OCI-LY1 (cell line): ENCODE measurements around the gene HCFC1.

Source experiments
- H2AFZ ChIP-seq: fragments of 200-600 bp; sonication (generic), shearing (Covaris generic); 2 replicates; pipeline ENCODE4 v1.6.0; 2014; ENCODE audit warnings: antibody characterized with exemption, mild to moderate bottlenecking, low read length
- H3F3A ChIP-seq: fragments of 200-600 bp; sonication (generic), shearing (Covaris generic); 2 replicates; pipeline ENCODE4 v1.6.0; 2014; ENCODE audit warnings: mild to moderate bottlenecking, antibody characterized with exemption, low read length, moderate library complexity; ENCODE audit not compliant: insufficient read depth
- H3K27ac ChIP-seq: fragments of 200-600 bp; sonication (generic); 2 replicates; pipeline ENCODE4 v1.5.1; 2014; ENCODE audit warnings: low read length, mixed run types, mild to moderate bottlenecking, low read depth; ENCODE audit not compliant: poor library complexity, severe bottlenecking
- H3K27me3 ChIP-seq: fragments of 200-600 bp; sonication (generic); 2 replicates; pipeline ENCODE4 v1.6.0; 2014; ENCODE audit warnings: antibody characterized with exemption, mild to moderate bottlenecking, low read length, moderate library complexity; ENCODE audit not compliant: insufficient read depth
- H3K36me3 ChIP-seq: fragments of 200-600 bp; sonication (generic); 2 replicates; pipeline ENCODE4 v1.6.1; 2014; ENCODE audit warnings: mild to moderate bottlenecking, antibody characterized with exemption, low read length, moderate library complexity, mixed read lengths; ENCODE audit not compliant: insufficient read depth
- H3K4me1 ChIP-seq: fragments of 200-600 bp; sonication (generic); 2 replicates; pipeline ENCODE4 v1.5.1; 2014; ENCODE audit warnings: mild to moderate bottlenecking, low read length, moderate library complexity; ENCODE audit not compliant: insufficient read depth, severe bottlenecking
- H3K4me2 ChIP-seq: fragments of 200-600 bp; sonication (generic), shearing (Covaris generic); 2 replicates; pipeline ENCODE4 v1.6.1; 2014; ENCODE audit warnings: low read length
- H3K4me3 ChIP-seq: fragments of 200-600 bp; sonication (generic); 2 replicates; pipeline ENCODE4 v1.5.1; 2014; ENCODE audit warnings: low read length, low read depth, mild to moderate bottlenecking, mixed read lengths; ENCODE audit not compliant: poor library complexity, severe bottlenecking
- H3K79me2 ChIP-seq: fragments of 200-600 bp; shearing (Covaris generic); 2 replicates; pipeline ENCODE4 v1.6.1; 2016; ENCODE audit warnings: mixed run types, low read length, mixed read lengths; ENCODE audit not compliant: insufficient read depth
- H3K9ac ChIP-seq: fragments of 200-600 bp; sonication (generic), shearing (Covaris generic); 2 replicates; pipeline ENCODE4 v1.6.1; 2014; ENCODE audit warnings: mild to moderate bottlenecking, low read length, mixed read lengths
- H3K9me2 ChIP-seq: fragments of 200-600 bp; sonication (generic), shearing (Covaris generic); 2 replicates; pipeline ENCODE4 v1.6.1; 2014; ENCODE audit warnings: low read depth, mild to moderate bottlenecking, low read length, mixed read lengths
- H3K9me3 ChIP-seq: fragments of 200-600 bp; shearing (Covaris generic); 2 replicates; pipeline ENCODE4 v1.6.1; 2014; ENCODE audit warnings: low read length, mixed read lengths
- H4K20me1 ChIP-seq: fragments of 200-600 bp; sonication (generic), shearing (Covaris generic); 2 replicates; pipeline ENCODE4 v1.6.0; 2016; ENCODE audit warnings: mild to moderate bottlenecking, low read length; ENCODE audit not compliant: insufficient read depth
- CTCF ChIP-seq: fragments of 200-600 bp; sonication (generic), shearing (Covaris generic); IDR thresholded peaks from 2 replicates; pipeline ENCODE4 v1.5.1; 2017; ENCODE audit warnings: mild to moderate bottlenecking, antibody characterized with exemption, low read length, moderate library complexity, mixed read lengths
- EZH2 ChIP-seq: fragments of 200-600 bp; sonication (generic), shearing (Covaris generic); IDR thresholded peaks from 2 replicates; pipeline ENCODE4 v1.8.0; 2017; ENCODE audit warnings: borderline replicate concordance, mixed run types, mild to moderate bottlenecking, antibody characterized with exemption, low read length, moderate library complexity, mixed read lengths

HCFC1 gene

GRCh38 chrX:153992180-153992579 is 20.6 kb upstream of the HCFC1 start:
- H3K4me2 ChIP-seq = no peak overlapping the region
- H3F3A ChIP-seq = no peaks in the 10 kb centered on the region
- no peaks in the 10 kb centered on the region for H3K27me3 ChIP-seq
- H3K9ac ChIP-seq = no peak overlapping the region
- no peak for TF ChIP-seq CTCF
- TF ChIP-seq EZH2 = no peak
- H3K27ac ChIP-seq = no peak overlapping the region
- peaks cover 5% of the 10 kb centered on the region for H3K4me1 ChIP-seq
- no peaks in the 10 kb centered on the region for H3K79me2 ChIP-seq
- H3K36me3 ChIP-seq = no peaks in the 10 kb centered on the region
- H3K9me3 ChIP-seq = no peaks in the 10 kb centered on the region
- H4K20me1 ChIP-seq = no peaks in the 10 kb centered on the region
- H3K9me2 ChIP-seq = no peaks in the 10 kb centered on the region
- H3K4me3 ChIP-seq = no peak overlapping the region
- H2AFZ ChIP-seq = no peak overlapping the region

- Histone ChIP-seq H3F3A (no peaks in the 10 kb centered on the region), H3K79me2 (no peaks in the 10 kb centered on the region), H3K27me3 (no peaks in the 10 kb centered on the region), H3K9me3 (no peaks in the 10 kb centered on the region), H3K4me1 (peaks cover 8% of the 10 kb centered on the region), H2AFZ (no peak overlapping the region), H3K9ac (no peak overlapping the region), H4K20me1 (no peaks in the 10 kb centered on the region), H3K4me2 (no peak overlapping the region), H3K27ac (no peak overlapping the region), H3K9me2 (no peaks in the 10 kb centered on the region), H3K4me3 (no peak overlapping the region), H3K36me3 (no peaks in the 10 kb centered on the region)
- TF ChIP-seq CTCF = no peak
Measured at GRCh38 chrX:153991013-153991580, 19.5 kb upstream of the HCFC1 start.

GRCh38 chrX:153989973-153990655 is 18.5 kb upstream of the HCFC1 start:
- no peaks in the 10 kb centered on the region for H3K9me3 ChIP-seq
- H3K4me1 ChIP-seq = peaks cover 18% of the 10 kb centered on the region
- H3K27ac ChIP-seq = no peak overlapping the region
- H3K9ac ChIP-seq = no peak overlapping the region
- H2AFZ ChIP-seq = no peak overlapping the region
- H3F3A ChIP-seq = no peaks in the 10 kb centered on the region
- H3K9me2 ChIP-seq = no peaks in the 10 kb centered on the region
- no peaks in the 10 kb centered on the region for H3K79me2 ChIP-seq
- H3K36me3 ChIP-seq = no peaks in the 10 kb centered on the region
- no peaks in the 10 kb centered on the region for H4K20me1 ChIP-seq
- H3K27me3 ChIP-seq = no peaks in the 10 kb centered on the region
- TF ChIP-seq EZH2 (no peak), CTCF (no peak)
- H3K4me3 ChIP-seq = no peak overlapping the region
- no peak overlapping the region for H3K4me2 ChIP-seq
